HT1080 (cell line): Measurements from ENCODE around the gene RPTOR. TPM values are rescaled to one million over a fixed set of nuclear protein-coding genes. Genes with fewer than 3 reads are reported as not detected.

Experiments
- DNase-seq: peaks from one replicate; pipeline ENCODE4 v3.0.0-alpha.2; 2015; ENCODE audit warnings: low read depth
- total RNA-seq: library from RNA; depleted of rRNA; stranded (reverse); fragments of >200 nt; shearing (Covaris generic); gene quantifications from 2 replicates; pipeline ENCODE4 v1.2.3, GENCODE V29; 2014

RPTOR gene
- total RNA-seq, 1 experiment from 2014 or later = 18.5 TPM

GRCh38 chr17:80938556-80938955 is 393.9 kb downstream of the RPTOR start:
- no peak for DNase-seq

GRCh38 chr17:80939151-80940145 is 394.8 kb downstream of the RPTOR start:
- DNase-seq = no peak

GRCh38 chr17:80940171-80941123 is 395.8 kb downstream of the RPTOR start:
- no peak for DNase-seq

- DNase-seq = no peak
Measured at GRCh38 chr17:80941171-80941570, 396.5 kb downstream of the RPTOR start.

- DNase-seq = no peak
Measured at GRCh38 chr17:80941743-80942422, 397.2 kb downstream of the RPTOR start.

- no peak for DNase-seq
Measured at GRCh38 chr17:80942423-80943345, 398.0 kb downstream of the RPTOR start.

- DNase-seq = no peak
Measured at GRCh38 chr17:80943346-80944145, 398.9 kb downstream of the RPTOR start.

- DNase-seq = no peak
Measured at GRCh38 chr17:80944326-80944725, 399.7 kb downstream of the RPTOR start.

- DNase-seq = no peak
Measured at GRCh38 chr17:80945736-80946135, 401.1 kb downstream of the RPTOR start.

GRCh38 chr17:80946449-80946848 is 401.8 kb downstream of the RPTOR start:
- no peak for DNase-seq

- DNase-seq = no peak
Measured at GRCh38 chr17:80947200-80947940, 402.7 kb downstream of the RPTOR start.

GRCh38 chr17:80948019-80948975 is 403.7 kb downstream of the RPTOR start:
- no peak for DNase-seq

- no peak for DNase-seq
Measured at GRCh38 chr17:80948976-80949450, 404.4 kb downstream of the RPTOR start.

GRCh38 chr17:80949451-80950421 is 405.1 kb downstream of the RPTOR start:
- no peak for DNase-seq

- no peak for DNase-seq
Measured at GRCh38 chr17:80950466-80951120, 406.0 kb downstream of the RPTOR start.
